ENCODE measurements around the gene STRADA.

The STRADA gene

GRCh38 chr17:63689479-63689878 lies 52.1 kb downstream of the STRADA start:
- Histone ChIP-seq H3K79me2 (no peaks in the 10 kb centered on the region), H3K9me3 (ENCODE audit: control insufficient read depth, low read length) (no peaks in the 10 kb centered on the region), H3K36me3 (ENCODE audit: control insufficient read depth, insufficient read depth, low read length) (no peaks in the 10 kb centered on the region), H3K9ac (no peak overlapping the region), H3K27me3 (ENCODE audit: control insufficient read depth, insufficient read depth, low read length) (no peaks in the 10 kb centered on the region), H3K4me3 (ENCODE audit: low read depth, low read length) (no peak overlapping the region), H2AFZ (no peak overlapping the region), H3K4me2 (ENCODE audit: low read length) (no peak overlapping the region), H3K27ac (no peak overlapping the region), H3K4me1 (no peaks in the 10 kb centered on the region)
- TF ChIP-seq, protein P1, sequence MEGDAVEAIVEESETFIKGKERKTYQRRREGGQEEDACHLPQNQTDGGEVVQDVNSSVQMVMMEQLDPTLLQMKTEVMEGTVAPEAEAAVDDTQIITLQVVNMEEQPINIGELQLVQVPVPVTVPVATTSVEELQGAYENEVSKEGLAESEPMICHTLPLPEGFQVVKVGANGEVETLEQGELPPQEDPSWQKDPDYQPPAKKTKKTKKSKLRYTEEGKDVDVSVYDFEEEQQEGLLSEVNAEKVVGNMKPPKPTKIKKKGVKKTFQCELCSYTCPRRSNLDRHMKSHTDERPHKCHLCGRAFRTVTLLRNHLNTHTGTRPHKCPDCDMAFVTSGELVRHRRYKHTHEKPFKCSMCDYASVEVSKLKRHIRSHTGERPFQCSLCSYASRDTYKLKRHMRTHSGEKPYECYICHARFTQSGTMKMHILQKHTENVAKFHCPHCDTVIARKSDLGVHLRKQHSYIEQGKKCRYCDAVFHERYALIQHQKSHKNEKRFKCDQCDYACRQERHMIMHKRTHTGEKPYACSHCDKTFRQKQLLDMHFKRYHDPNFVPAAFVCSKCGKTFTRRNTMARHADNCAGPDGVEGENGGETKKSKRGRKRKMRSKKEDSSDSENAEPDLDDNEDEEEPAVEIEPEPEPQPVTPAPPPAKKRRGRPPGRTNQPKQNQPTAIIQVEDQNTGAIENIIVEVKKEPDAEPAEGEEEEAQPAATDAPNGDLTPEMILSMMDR (IDR thresholded peaks at IDR 0.05): no peak

- H3K27me3 ChIP-seq (ENCODE audit: control insufficient read depth, insufficient read depth, low read length): no peaks in the 10 kb centered on the region
- no peaks in the 10 kb centered on the region for H3K9me3 ChIP-seq (ENCODE audit: control insufficient read depth, low read length)
- no peak overlapping the region for H2AFZ ChIP-seq
- H3K4me3 ChIP-seq (ENCODE audit: low read depth, low read length): no peak overlapping the region
- H3K79me2 ChIP-seq: peaks cover under 1% of the 10 kb centered on the region
- H3K4me1 ChIP-seq: no peaks in the 10 kb centered on the region
- no peaks in the 10 kb centered on the region for H3K36me3 ChIP-seq (ENCODE audit: control insufficient read depth, insufficient read depth, low read length)
- TF ChIP-seq, protein P1 (IDR thresholded peaks at IDR 0.05): no peak
- H3K9ac ChIP-seq: no peak overlapping the region
- H3K27ac ChIP-seq: no peak overlapping the region
- no peak overlapping the region for H3K4me2 ChIP-seq (ENCODE audit: low read length)
These were observed 53.1 kb downstream of the STRADA start for GRCh38 chr17:63688396-63689020.

- Histone ChIP-seq H3K79me2 (peaks cover 2% of the 10 kb centered on the region), H3K36me3 (ENCODE audit: control insufficient read depth, insufficient read depth, low read length) (no peaks in the 10 kb centered on the region), H3K4me1 (no peaks in the 10 kb centered on the region), H3K27me3 (ENCODE audit: control insufficient read depth, insufficient read depth, low read length) (no peaks in the 10 kb centered on the region), H3K27ac (no peak overlapping the region), H3K9me3 (ENCODE audit: control insufficient read depth, low read length) (no peaks in the 10 kb centered on the region), H3K9ac (no peak overlapping the region), H3K4me2 (ENCODE audit: low read length) (no peak overlapping the region), H3K4me3 (ENCODE audit: low read depth, low read length) (no peak overlapping the region), H2AFZ (no peak overlapping the region)
- TF ChIP-seq, protein P1 (IDR thresholded peaks at IDR 0.05): no peak
These were observed 55.4 kb downstream of the STRADA start for GRCh38 chr17:63686138-63686685.

DNA sequence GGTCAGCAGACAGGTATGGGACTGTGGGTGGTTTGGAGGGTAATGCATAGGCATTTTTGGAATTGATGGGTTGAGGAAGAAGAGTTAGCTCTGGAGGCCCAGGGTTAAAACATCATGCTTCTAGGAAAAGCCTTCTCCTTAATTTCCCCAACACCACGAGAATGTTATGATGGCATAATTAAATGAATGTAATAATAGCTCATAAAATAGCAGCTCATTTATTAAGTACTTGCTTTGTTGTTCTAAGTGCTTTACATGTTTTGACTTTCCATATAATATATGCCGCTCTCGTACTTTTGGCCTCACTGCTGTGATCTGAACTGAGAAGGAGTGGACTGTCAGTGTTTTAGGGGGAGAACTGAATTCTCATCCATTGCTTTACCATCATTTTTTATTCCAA lies 56.0 kb downstream of the STRADA start:
- Histone ChIP-seq H3K4me1 (no peaks in the 10 kb centered on the region), H3K36me3 (ENCODE audit: control insufficient read depth, insufficient read depth, low read length) (no peaks in the 10 kb centered on the region), H3K79me2 (peaks cover 2% of the 10 kb centered on the region), H2AFZ (no peak overlapping the region), H3K27ac (no peak overlapping the region), H3K9me3 (ENCODE audit: control insufficient read depth, low read length) (no peaks in the 10 kb centered on the region), H3K4me2 (ENCODE audit: low read length) (no peak overlapping the region), H3K9ac (no peak overlapping the region), H3K4me3 (ENCODE audit: low read depth, low read length) (no peak overlapping the region), H3K27me3 (ENCODE audit: control insufficient read depth, insufficient read depth, low read length) (no peaks in the 10 kb centered on the region)
- TF ChIP-seq, protein P1 (IDR thresholded peaks at IDR 0.05): no peak

DNA sequence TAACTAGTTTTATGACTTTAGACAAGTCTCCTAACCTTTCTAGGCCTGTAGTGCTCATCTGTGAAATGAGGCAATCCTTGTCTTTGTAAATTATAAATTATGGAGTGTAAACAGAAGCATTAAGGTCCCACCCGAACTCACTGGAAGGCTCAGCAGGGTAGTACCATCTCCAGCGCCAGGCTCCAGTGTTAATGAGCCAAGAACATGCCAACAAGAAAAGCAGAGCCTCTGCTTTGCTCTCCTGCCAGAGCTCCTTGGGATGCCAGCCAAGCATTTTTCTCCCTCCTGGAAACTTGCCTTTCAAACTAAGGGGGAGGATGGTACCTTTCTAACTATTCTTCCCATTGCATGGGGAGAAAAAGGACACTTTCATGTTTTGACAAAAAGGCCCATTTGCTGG lies 56.6 kb downstream of the STRADA start:
- H2AFZ ChIP-seq: no peak overlapping the region
- no peaks in the 10 kb centered on the region for H3K36me3 ChIP-seq (ENCODE audit: control insufficient read depth, insufficient read depth, low read length)
- peak overlapping the region; percentile 19 for H3K4me2 ChIP-seq (ENCODE audit: low read length)
- peaks cover 3% of the 10 kb centered on the region for H3K79me2 ChIP-seq
- H3K9ac ChIP-seq: no peak overlapping the region
- H3K4me3 ChIP-seq (ENCODE audit: low read depth, low read length): no peak overlapping the region
- no peak overlapping the region for H3K27ac ChIP-seq
- TF ChIP-seq, protein P1 (IDR thresholded peaks at IDR 0.05): no peak
- no peaks in the 10 kb centered on the region for H3K9me3 ChIP-seq (ENCODE audit: control insufficient read depth, low read length)
- H3K4me1 ChIP-seq: no peaks in the 10 kb centered on the region
- H3K27me3 ChIP-seq (ENCODE audit: control insufficient read depth, insufficient read depth, low read length): no peaks in the 10 kb centered on the region

All from parathyroid adenoma (tissue), 2 donors.